Hepatocyte (in vitro differentiated cells): ENCODE results near the gene GTF2A2.

ENCODE experiments used
- CTCF ChIP-seq: fragments of 200-600 bp; sonication (generic); IDR thresholded peaks from 2 replicates; pipeline ENCODE4 v1.5.1; 2016; ENCODE audit warnings: antibody characterized with exemption, mild to moderate bottlenecking; ENCODE audit not compliant: poor library complexity
- EZH2 ChIP-seq: fragments of 200-600 bp; sonication (generic); IDR thresholded peaks from 2 replicates; pipeline ENCODE4 v1.6.1; 2016; ENCODE audit warnings: antibody characterized with exemption, mild to moderate bottlenecking, borderline replicate concordance
- EZH2phosphoT487 ChIP-seq: fragments of 200-600 bp; sonication (generic); IDR thresholded peaks from one replicate; pipeline ENCODE4 v1.6.1; 2018; ENCODE audit warnings: antibody characterized with exemption, mild to moderate bottlenecking, low read depth, moderate library complexity; ENCODE audit not compliant: unreplicated experiment, severe bottlenecking

DNA sequence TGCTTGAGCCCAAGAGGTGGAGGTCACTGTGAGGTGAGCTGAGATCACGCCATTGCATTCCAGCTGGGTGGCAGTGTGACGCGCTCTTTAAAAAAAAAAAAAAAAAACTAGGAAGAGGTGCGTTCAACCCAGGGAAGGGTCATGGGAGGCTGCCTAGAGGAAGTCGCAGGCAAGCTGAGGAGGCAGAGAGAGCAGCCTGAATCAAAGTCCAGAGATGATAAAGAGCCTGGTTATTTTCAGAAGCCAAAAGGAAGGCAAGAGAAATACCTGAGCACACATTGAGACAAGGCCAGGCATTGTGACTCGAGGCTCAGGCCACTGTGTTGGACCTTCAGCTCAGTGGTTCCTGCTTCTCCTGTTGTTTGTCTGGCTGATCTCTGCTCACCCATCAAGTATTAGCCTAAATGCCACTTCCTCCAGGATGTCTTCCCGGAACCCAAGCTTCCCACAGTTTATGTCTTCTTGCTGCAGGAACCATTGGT lies 61.8 kb downstream of the GTF2A2 start:
- TF ChIP-seq CTCF (no peak), EZH2 (no peak), EZH2phosphoT487 (no peak)
